Activated CD4-positive, alpha-beta T cell treated with anti-CD3 and anti-CD28 coated beads for 36 hours (primary cell): ENCODE measurements around the gene RBKS. TPM values are rescaled to one million over a fixed set of nuclear protein-coding genes. Genes with fewer than 3 reads are reported as not detected.

ENCODE experiments used
- ATAC-seq: fragments of 200-7000 bp; cut with Tn5 transposase; one replicate; pipeline ENCODE4 v1.10.0; 2021; ENCODE audit warnings: mild to moderate bottlenecking, moderate library complexity
- CTCF ChIA-PET: fragments of 350-600 bp; sonication (Branson Sonifier 250); formaldehyde crosslinking; loops from one replicate; lab custom pipeline; 2021; ENCODE audit warnings: antibody characterized with exemption; lab: Charles Lee
- POLR2A ChIA-PET: fragments of 350-600 bp; sonication (Branson Sonifier 250); formaldehyde crosslinking; loops from one replicate; lab custom pipeline; 2021; ENCODE audit warnings: antibody characterized with exemption, inconsistent platforms; lab: Charles Lee
- DNase-seq: peaks from one replicate; pipeline ENCODE4 v3.0.0-alpha.2; 2020
- H3K27ac Mint-ChIP-seq: one replicate; pipeline ENCODE4 v1.8.0; 2021; ENCODE audit warnings: mixed read lengths
- H3K27me3 Mint-ChIP-seq: one replicate; pipeline ENCODE4 v1.8.0; 2021; ENCODE audit warnings: mixed read lengths
- H3K36me3 Mint-ChIP-seq: one replicate; pipeline ENCODE4 v1.8.0; 2021; ENCODE audit warnings: low read depth, mixed read lengths
- H3K4me1 Mint-ChIP-seq: one replicate; pipeline ENCODE4 v1.8.0; 2021; ENCODE audit warnings: mixed read lengths
- H3K4me3 Mint-ChIP-seq: one replicate; pipeline ENCODE4 v1.8.0; 2021; ENCODE audit warnings: mild to moderate bottlenecking, moderate library complexity, mixed read lengths
- H3K9me3 Mint-ChIP-seq: one replicate; pipeline ENCODE4 v1.8.0; 2021; ENCODE audit warnings: low read depth, mixed read lengths
- intact Hi-C, 2 experiments: fragments of 100-400 bp; cut with DNase I in 1 of 2; cut with micrococcal nuclease in 1 of 2; formaldehyde crosslinking; loops; one replicate each; pipeline versions ENCODE4 v1.14.2 to v1.15.1; 2022 to 2024; cut with DNase I, micrococcal nuclease
- total RNA-seq, 2 experiments: library from RNA; stranded (reverse); gene quantifications; one replicate each; pipeline ENCODE4 v1.2.3, GENCODE V29; 2021

The RBKS gene
- total RNA-seq, 2 experiments from 2014 or later = 4.6 to 6.4 TPM

GRCh38 chr2:27903649-27904404 is 13.6 kb upstream of the RBKS start:
- intact Hi-C loops = no loop called here
- H3K27ac Mint-ChIP-seq = peak overlapping the region; percentile 32
- DNase-seq (peak; percentile 33), ATAC-seq (peak; percentile 35)
- peaks cover 75% of the 10 kb centered on the region for H3K4me1 Mint-ChIP-seq
- H3K4me3 Mint-ChIP-seq = no peak overlapping the region
- H3K36me3 Mint-ChIP-seq = peaks cover 54% of the 10 kb centered on the region
- no peaks in the 10 kb centered on the region for H3K27me3 Mint-ChIP-seq
- ChIA-PET POLR2A (no interaction called here), CTCF (no interaction called here)
- peaks cover 4% of the 10 kb centered on the region for H3K9me3 Mint-ChIP-seq

- H3K27ac Mint-ChIP-seq = peak overlapping the region; percentile 88
- intact Hi-C loops = no loop called here
These were observed 12.8 kb upstream of the RBKS start for GRCh38 chr2:27903018-27903417.

GRCh38 chr2:27902098-27902497 is 11.9 kb upstream of the RBKS start:
- Mint-ChIP-seq H3K27me3 (no peaks in the 10 kb centered on the region), H3K9me3 (peaks cover 4% of the 10 kb centered on the region), H3K4me3 (no peak overlapping the region), H3K27ac (peak overlapping the region; percentile 79), H3K4me1 (peaks cover 79% of the 10 kb centered on the region), H3K36me3 (peaks cover 59% of the 10 kb centered on the region)
- no peak for DNase-seq
- peak; percentile 86 for ATAC-seq
- intact Hi-C loops = loop anchor here (1.0 kb wide), 4 partner anchors 9 to 53 kb away; no protein-coding TSS in a partner anchor
- POLR2A ChIA-PET = interaction anchor here (0.7 to 1.0 kb wide), 3 partner anchors 12 to 374 kb away, joined by 3 to 6 read pairs (median 5); partner anchors contain the start of genes BABAM2 and RBKS
- CTCF ChIA-PET = no interaction called here

More at GRCh38 chr2:27903018-27903417, 12.8 kb upstream of the RBKS start:
- DNase-seq (no peak), ATAC-seq (no peak)
- H3K4me3 Mint-ChIP-seq = no peak overlapping the region
- no peaks in the 10 kb centered on the region for H3K27me3 Mint-ChIP-seq
- CTCF ChIA-PET = no interaction called here
- H3K4me1 Mint-ChIP-seq = peaks cover 76% of the 10 kb centered on the region
- POLR2A ChIA-PET = no interaction called here
- H3K9me3 Mint-ChIP-seq = peaks cover 4% of the 10 kb centered on the region
- H3K36me3 Mint-ChIP-seq = peaks cover 54% of the 10 kb centered on the region

- ChIA-PET CTCF (interaction anchor here (0.6 kb wide), 1 partner anchor 76 kb away, joined by 3 read pairs; no protein-coding TSS in a partner anchor), POLR2A (no interaction called here)
- intact Hi-C loops = no loop called here
- peaks cover 4% of the 10 kb centered on the region for H3K9me3 Mint-ChIP-seq
- H3K36me3 Mint-ChIP-seq = peaks cover 60% of the 10 kb centered on the region
- ATAC-seq (peak; percentile 64), DNase-seq (peak; percentile 66)
- no peak overlapping the region for H3K4me3 Mint-ChIP-seq
- no peaks in the 10 kb centered on the region for H3K27me3 Mint-ChIP-seq
- peak overlapping the region; percentile 79 for H3K27ac Mint-ChIP-seq
- peaks cover 79% of the 10 kb centered on the region for H3K4me1 Mint-ChIP-seq
These were observed 11.0 kb upstream of the RBKS start for GRCh38 chr2:27901234-27901633.

- peak overlapping the region; percentile 69 for H3K27ac Mint-ChIP-seq
- no peak overlapping the region for H3K4me3 Mint-ChIP-seq
- DNase-seq (no peak), ATAC-seq (no peak)
- H3K4me1 Mint-ChIP-seq = peaks cover 84% of the 10 kb centered on the region
- H3K9me3 Mint-ChIP-seq = no peaks in the 10 kb centered on the region
- H3K27me3 Mint-ChIP-seq = no peaks in the 10 kb centered on the region
- intact Hi-C loops = loop anchor here in 1 of 2 experiments (10.0 kb wide), 1 partner anchor 377 kb away; no protein-coding TSS in a partner anchor
- H3K36me3 Mint-ChIP-seq = peaks cover 62% of the 10 kb centered on the region
- CTCF ChIA-PET = no interaction called here
- POLR2A ChIA-PET = no interaction called here
These were observed 7.5 kb upstream of the RBKS start for GRCh38 chr2:27897717-27898116.

- H3K36me3 Mint-ChIP-seq = peaks cover 54% of the 10 kb centered on the region
- H3K9me3 Mint-ChIP-seq = peaks cover 2% of the 10 kb centered on the region
These were observed 2.8 kb upstream of the RBKS start for GRCh38 chr2:27893006-27893405.

GRCh38 chr2:27891673-27892105 is 1.5 kb upstream of the RBKS start:
- Mint-ChIP-seq H3K4me3 (peak overlapping the region; percentile 99), H3K36me3 (peaks cover 41% of the 10 kb centered on the region)

More at GRCh38 chr2:27893006-27893405, 2.8 kb upstream of the RBKS start:
- H3K4me1 Mint-ChIP-seq = peaks cover 80% of the 10 kb centered on the region
- intact Hi-C loops = loop anchor here (1.0 to 10.0 kb wide), 6 partner anchors 9 to 1224 kb away; partner anchors contain the start of genes CLIP4 (in 1 of the 2), EIF2B4 (in 1 of the 2) and SNX17 (in 1 of the 2)
- ATAC-seq = no peak
- H3K4me3 Mint-ChIP-seq = peak overlapping the region; percentile 99
- CTCF ChIA-PET = interaction anchor here (1.1 kb wide), 1 partner anchor 21 kb away, joined by 5 read pairs; no protein-coding TSS in a partner anchor
- peak overlapping the region; percentile 99 for H3K27ac Mint-ChIP-seq
- no peak for DNase-seq
- POLR2A ChIA-PET = interaction anchor here (0.6 kb wide), 1 partner anchor 899 kb away, joined by 3 read pairs; no protein-coding TSS in a partner anchor
- no peaks in the 10 kb centered on the region for H3K27me3 Mint-ChIP-seq

GRCh38 chr2:27890924-27891672 is 911 bp upstream of the RBKS start:
- H3K4me3 Mint-ChIP-seq = peak overlapping the region; percentile 99
- DNase-seq (peak; percentile 95), ATAC-seq (peak; percentile 9)
- POLR2A ChIA-PET = interaction anchor here (1.0 to 1.5 kb wide), 3 partner anchors 11 to 559 kb away, joined by 4 to 6 read pairs (median 6); no protein-coding TSS in a partner anchor
- peaks cover 2% of the 10 kb centered on the region for H3K9me3 Mint-ChIP-seq
- peak overlapping the region; percentile 99 for H3K27ac Mint-ChIP-seq
- CTCF ChIA-PET = interaction anchor here (0.7 to 1.1 kb wide), 2 partner anchors 8 to 15 kb away, joined by 3 to 4 read pairs; no protein-coding TSS in a partner anchor
- intact Hi-C loops = loop anchor here (1.0 to 10.0 kb wide), 18 partner anchors 11 to 1226 kb away; partner anchors contain the start of genes FOSL2 (in 2 of the 2), MRPL33 (in 2 of the 2), CLIP4 (in 1 of the 2) and EIF2B4 (in 1 of the 2)
- H3K27me3 Mint-ChIP-seq = no peaks in the 10 kb centered on the region
- peaks cover 35% of the 10 kb centered on the region for H3K36me3 Mint-ChIP-seq
- peaks cover 63% of the 10 kb centered on the region for H3K4me1 Mint-ChIP-seq

More at GRCh38 chr2:27891673-27892105, 1.5 kb upstream of the RBKS start:
- DNase-seq (no peak), ATAC-seq (no peak)
- H3K4me1 Mint-ChIP-seq = peaks cover 69% of the 10 kb centered on the region
- peaks cover 2% of the 10 kb centered on the region for H3K9me3 Mint-ChIP-seq
- peak overlapping the region; percentile 99 for H3K27ac Mint-ChIP-seq
- ChIA-PET POLR2A (interaction anchor here (1.5 kb wide), 1 partner anchor 499 kb away, joined by 6 read pairs; no protein-coding TSS in a partner anchor), CTCF (interaction anchor here (0.8 to 1.1 kb wide), 3 partner anchors 14 to 86 kb away, joined by 3 to 4 read pairs (median 4); no protein-coding TSS in a partner anchor)
- intact Hi-C loops = loop anchor here (1.0 to 10.0 kb wide), 12 partner anchors 11 to 1226 kb away; partner anchors contain the start of genes CLIP4 (in 1 of the 2), EIF2B4 (in 1 of the 2), MRPL33 (in 1 of the 2) and NRBP1 (in 1 of the 2)
- no peaks in the 10 kb centered on the region for H3K27me3 Mint-ChIP-seq

GRCh38 chr2:27889774-27890145 is 427 bp downstream of the RBKS start:
- peaks cover 23% of the 10 kb centered on the region for H3K36me3 Mint-ChIP-seq
- H3K4me3 Mint-ChIP-seq = peak overlapping the region; percentile 99
- no peaks in the 10 kb centered on the region for H3K27me3 Mint-ChIP-seq
- peak overlapping the region; percentile 99 for H3K27ac Mint-ChIP-seq
- ChIA-PET CTCF (interaction anchor here (0.7 to 0.8 kb wide), 2 partner anchors 37 to 116 kb away, joined by 3 read pairs; no protein-coding TSS in a partner anchor), POLR2A (interaction anchor here (0.6 to 1.5 kb wide), 6 partner anchors 12 to 723 kb away, joined by 3 to 9 read pairs (median 4); no protein-coding TSS in a partner anchor)
- H3K4me1 Mint-ChIP-seq = peaks cover 53% of the 10 kb centered on the region
- ATAC-seq = no peak
- DNase-seq = no peak
- H3K9me3 Mint-ChIP-seq = peaks cover 2% of the 10 kb centered on the region
- intact Hi-C loops = loop anchor here (1.0 to 10.0 kb wide), 16 partner anchors 29 to 1228 kb away; partner anchors contain the start of genes FOSL2 (in 2 of the 2), MRPL33 (in 2 of the 2), CLIP4 (in 1 of the 2) and EIF2B4 (in 1 of the 2)

- no peaks in the 10 kb centered on the region for H3K27me3 Mint-ChIP-seq
- intact Hi-C loops = no loop called here
- no peak for ATAC-seq
- peaks cover 43% of the 10 kb centered on the region for H3K4me1 Mint-ChIP-seq
- H3K4me3 Mint-ChIP-seq = peak overlapping the region; percentile 99
- H3K9me3 Mint-ChIP-seq = peaks cover 2% of the 10 kb centered on the region
- ChIA-PET POLR2A (interaction anchor here (0.6 kb wide), 1 partner anchor 84 kb away, joined by 3 read pairs; no protein-coding TSS in a partner anchor), CTCF (no interaction called here)
- H3K27ac Mint-ChIP-seq = peak overlapping the region; percentile 26
- DNase-seq = no peak
- peaks cover 14% of the 10 kb centered on the region for H3K36me3 Mint-ChIP-seq
These were observed 1.4 kb downstream of the RBKS start for GRCh38 chr2:27888790-27889189.
